Activated T-helper 1 cell treated with Interleukin-2 at 50 U/mL for 16 hours (primary cell): ENCODE data around the gene DMXL2.
"Not testable (repeated sequence)": the region's sequence is repeated elsewhere in the genome, so short reads cannot be mapped to it uniquely, and the experiment has no call there.

Experiments
- DNase-seq: peaks from one replicate; pipeline ENCODE4 v3.0.0-alpha.2; 2020; ENCODE audit warnings: low read depth

DMXL2 gene

DNA sequence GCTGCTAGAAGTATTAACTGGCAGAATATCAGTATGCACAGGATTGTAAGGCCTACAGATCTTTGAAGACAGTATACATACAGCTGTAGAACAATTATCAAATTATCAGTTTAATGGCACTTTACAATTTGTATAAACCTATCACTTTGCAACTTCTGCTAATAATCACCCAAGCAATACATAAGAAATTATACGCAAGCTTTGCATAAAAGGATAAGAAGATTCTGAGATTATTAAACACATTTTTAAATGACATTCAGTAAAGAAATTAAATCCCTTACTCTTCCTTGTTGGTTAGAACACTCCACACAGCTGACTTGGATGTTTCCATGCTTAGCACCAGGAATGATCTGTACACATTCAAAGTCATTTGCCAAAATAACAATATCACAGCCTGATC, 46.8 kb downstream of the DMXL2 start:
- DNase-seq = no peak

DNA sequence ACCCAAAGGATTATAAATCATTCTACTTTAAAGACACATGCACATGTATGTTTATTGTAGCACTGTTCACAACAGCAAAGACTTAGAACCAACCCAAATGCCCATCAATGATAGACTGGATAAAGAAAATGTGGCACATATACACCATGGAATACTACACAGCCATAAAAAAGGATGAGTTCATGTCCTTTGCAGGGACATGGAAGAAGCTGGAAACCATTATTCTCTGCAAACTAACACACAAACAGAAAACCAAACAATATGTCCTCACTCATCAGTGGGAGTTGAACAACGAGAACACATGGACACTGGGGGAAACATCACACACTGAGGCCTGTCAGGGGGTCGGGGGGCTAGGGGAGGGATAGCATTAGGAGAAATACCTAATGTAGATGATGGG, 49.2 kb downstream of the DMXL2 start:
- DNase-seq = not testable (repeated sequence)

GRCh38 chr15:51568939-51569784, 53.4 kb downstream of the DMXL2 start:
- DNase-seq = not testable (repeated sequence)

DNA sequence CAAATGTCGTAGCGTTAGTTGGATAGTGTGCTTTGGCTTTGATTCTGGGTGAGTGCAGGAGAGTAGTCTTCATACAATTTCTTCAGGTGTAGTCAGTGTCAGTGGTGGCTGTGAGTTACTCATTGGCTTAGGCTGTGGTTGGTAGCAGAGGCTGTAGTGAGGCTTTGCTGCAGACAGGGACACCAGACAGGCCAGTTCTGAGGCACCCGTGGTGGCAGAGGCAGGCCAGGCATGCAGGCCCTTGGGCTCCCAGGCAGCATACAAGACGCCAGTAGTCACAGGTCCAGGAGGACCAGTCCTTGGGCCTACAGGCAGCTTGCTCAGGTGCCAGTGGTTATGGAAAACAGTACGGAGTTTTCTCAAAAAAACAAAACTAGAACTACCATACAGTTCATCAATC, 61.3 kb downstream of the DMXL2 start:
- DNase-seq = no peak

DNA sequence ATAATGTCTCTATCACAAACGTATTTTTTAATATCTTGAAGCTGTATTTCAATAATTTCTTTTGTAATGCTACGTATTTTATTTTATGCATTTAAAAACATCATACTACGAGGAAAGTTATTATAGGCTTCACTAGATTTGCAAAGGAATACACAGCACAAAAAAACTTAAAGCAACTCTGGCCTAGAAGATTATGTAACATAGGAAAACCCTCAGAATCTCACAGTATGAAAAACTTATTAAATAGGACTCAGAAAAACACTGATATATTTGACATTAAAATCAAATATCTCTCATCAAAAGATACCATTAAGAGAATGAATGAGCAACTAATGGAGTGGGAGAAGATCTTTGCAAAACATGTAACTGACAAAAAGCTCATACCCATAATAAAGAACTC, 63.7 kb downstream of the DMXL2 start:
- DNase-seq = no peak

DNA sequence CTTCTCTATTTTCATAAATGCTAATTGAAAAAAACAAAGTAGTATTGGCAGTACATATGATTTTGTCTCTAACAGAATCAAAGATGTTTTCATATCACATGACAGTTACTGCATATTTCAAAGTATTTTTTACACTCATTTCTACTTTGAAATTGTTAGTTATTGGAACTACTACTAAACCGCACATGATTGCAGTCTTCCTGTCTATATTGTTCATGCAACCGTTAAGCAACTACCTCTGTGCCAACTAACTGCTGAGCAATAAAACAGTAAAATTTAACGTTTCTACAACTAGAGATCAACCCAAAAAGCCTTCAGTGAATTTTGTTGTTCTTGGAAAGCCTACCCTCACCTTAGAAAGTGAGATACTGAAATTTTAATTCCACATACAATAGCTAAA, 64.2 kb downstream of the DMXL2 start:
- DNase-seq = no peak

DNA sequence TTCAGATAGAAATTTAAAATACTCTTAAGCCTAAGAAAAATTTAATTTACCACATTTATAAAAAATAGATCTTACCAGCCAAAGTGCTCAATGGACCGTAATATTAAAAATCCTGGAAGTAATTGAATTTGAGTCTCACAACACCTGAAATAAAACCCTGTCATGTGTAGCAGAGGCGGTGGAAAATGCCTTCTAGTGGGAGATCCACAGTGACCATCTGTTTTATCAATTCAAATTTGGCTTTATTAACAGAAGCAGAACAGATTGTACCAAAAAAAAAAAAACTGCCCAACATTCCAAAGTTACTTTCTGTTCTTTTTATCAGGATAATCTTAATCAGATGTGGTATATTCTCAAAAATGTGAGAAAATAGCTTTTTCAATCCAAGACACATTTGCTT, 71.7 kb downstream of the DMXL2 start:
- DNase-seq = no peak

DNA sequence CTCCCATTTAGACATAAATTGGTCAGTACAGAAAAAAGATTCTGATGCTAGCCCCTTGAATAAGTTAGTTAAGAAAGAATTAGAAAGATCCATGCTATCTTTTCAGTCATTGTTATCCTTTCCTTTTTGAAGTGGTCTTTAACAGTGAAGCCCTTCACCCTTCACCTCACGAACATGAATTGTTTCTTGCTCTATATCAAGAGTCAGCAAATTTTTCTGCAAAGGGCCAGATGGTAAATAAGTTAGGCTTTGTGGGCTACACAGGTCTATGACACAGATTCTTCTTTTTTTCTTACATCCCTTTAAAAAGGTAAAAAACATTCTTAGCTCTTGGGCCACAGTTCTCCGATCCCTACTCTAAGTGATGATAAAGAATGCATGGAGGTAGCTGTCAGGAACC, 74.9 kb downstream of the DMXL2 start:
- no peak for DNase-seq

GRCh38 chr15:51536965-51537574, 85.5 kb downstream of the DMXL2 start:
- no peak for DNase-seq

GRCh38 chr15:51533672-51534398, 88.7 kb downstream of the DMXL2 start:
- no peak for DNase-seq

DNA sequence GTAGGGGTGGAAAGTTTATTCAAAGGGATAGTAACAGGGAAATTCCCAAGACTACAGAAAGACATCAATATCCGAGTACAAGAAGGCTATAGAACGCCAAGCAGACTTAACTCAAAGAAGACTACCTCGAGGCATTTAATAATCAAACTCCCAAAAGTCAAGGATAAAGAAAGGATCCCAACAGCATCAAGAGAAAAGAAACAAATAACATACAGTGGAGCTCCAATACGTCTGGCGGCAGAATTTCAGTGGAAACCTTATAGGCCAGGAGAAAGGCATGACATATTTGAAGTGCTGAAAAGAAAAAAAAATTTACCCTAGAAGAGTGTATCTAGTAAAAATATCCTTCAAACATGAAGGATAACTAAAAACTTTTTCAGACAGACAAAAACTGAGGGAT, 95.6 kb downstream of the DMXL2 start:
- DNase-seq = no peak

DNA sequence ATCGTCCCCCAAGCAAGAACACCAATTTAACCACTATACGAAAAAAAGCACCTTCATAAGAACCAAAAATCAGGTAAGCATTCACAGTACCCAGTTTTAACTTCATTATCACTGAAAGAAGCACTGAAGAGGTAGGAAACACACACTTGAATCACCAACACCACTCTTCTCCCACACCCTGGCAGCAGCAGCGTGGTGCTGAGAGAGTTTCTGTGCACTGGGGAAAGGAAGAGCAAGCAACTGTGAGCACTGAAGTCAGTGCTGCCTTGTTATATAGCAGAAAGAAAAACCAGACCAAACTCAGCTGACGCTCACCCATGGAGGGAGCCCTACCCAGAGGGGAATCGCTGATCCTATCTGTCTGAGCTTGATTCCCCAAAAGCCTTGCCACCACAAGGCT, 98.2 kb downstream of the DMXL2 start:
- DNase-seq = no peak

GRCh38 chr15:51516291-51516690, 106.3 kb downstream of the DMXL2 start:
- DNase-seq = no peak

DNA sequence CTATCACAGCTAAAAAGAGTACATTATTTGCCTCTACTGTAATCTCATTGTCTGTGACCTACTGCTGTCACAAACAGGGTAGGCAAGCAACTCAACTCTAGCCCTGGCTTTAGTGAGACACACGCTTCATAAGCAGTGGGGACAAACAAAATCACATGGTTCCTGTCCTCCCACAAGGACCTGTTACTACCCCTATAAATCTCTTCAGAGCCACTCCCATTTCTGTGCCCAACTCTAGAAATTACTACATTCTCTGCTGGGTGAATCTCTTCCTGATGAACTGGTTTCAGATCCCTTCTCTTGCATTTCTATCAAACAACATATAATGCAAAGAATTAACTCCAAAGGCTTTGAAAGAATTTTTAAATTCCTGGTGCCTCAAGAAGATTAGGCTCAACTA, 117.3 kb downstream of the DMXL2 start:
- no peak for DNase-seq

DNA sequence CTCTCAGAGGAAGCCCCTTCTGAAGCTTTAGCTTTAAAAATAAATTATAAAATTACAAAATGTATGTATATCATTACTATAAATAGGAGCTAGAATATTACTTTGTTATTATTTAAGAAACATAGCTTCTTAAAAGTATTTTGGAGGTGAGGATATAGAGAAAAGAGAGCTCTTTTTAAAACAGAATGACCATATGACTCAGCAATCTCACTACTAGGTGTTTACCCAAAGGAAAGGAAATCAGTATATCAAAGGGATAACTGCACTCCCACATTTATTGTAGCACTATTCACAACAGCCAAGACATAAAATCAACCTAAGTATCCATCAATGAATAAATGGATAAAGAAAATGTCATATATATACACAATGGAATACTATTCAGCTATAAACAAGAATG, 119.6 kb downstream of the DMXL2 start:
- no peak for DNase-seq

GRCh38 chr15:51499379-51499976, 123.1 kb downstream of the DMXL2 start:
- no peak for DNase-seq

- DNase-seq = no peak
Measured at GRCh38 chr15:51497806-51498205, 124.8 kb downstream of the DMXL2 start.

DNA sequence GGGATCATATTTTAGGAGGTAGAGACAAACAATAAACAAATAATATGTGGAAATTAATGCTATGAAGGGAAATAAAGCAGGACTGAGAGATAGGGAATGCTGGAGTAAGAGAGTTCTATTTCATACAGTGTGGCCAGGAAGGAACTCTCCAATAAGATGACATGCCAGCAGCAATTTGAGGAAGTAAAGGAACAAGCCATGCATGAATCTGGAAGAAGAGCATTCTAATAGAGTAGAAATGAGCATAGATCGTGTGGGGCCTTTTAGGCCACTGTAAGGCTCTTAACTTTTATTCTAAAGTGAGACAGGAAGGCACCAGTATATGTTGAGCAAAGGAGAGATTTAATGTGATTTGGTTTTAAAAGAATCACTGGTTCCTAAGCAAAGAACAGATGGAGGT, 126.3 kb downstream of the DMXL2 start:
- no peak for DNase-seq

DNA sequence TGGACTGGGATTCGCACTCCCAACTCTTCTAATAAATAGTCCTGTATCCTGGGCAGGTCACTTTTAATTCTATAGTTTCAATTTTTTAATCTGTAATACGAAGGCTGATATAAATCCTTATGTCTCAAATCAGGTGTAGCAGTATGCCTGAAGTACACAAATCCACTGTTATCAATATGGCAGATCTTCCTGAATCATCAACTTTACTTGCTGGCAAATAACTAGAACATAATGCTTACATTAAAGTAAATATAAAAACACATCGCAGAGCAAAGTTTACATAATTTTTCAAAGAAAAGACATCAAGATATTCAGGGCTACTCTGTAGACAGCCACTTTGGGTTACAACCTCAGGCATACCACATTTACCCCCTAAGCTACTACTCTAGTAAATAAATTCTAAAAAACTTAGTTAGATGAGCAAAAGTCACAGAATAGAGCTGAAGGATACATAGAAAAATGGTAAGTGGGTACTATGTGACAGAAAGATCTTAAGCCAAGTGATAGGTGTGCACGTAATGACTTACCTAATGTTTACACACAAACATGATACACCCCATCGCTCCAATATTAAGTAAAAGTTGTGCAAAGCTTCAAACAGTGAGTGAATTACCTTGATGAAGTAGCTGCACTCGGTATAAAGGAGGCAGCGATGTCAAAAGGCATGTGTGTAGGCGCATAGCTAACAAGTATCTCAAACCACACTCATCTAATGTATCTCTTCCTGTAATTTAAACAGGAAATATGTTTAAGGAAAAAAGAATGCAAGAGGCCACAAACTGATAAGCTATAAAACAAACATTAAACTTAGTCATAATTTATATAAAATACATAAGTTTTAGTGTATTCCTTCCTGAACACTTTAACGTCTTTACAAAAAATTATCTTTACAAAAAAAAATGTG, 127.9 kb downstream of the DMXL2 start:
- DNase-seq = no peak

DNA sequence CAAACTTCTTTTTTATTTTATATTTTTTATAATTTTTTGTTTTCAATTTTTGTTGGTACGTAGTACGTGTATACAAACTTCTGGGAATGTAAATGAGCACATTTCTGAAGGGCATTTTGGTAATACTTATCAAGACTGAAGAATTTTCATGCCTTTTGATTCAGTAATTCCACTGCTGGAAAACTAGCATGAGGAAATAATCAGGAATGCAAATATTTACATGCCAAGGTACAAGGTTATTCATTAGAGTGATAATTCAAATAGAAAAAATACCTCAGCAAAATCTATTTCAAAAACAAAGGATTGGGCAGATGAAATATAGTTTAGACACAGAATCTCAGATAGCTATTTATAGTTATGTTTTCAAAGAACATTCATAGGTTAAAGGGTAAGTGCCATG, 128.7 kb downstream of the DMXL2 start:
- DNase-seq = no peak

DNA sequence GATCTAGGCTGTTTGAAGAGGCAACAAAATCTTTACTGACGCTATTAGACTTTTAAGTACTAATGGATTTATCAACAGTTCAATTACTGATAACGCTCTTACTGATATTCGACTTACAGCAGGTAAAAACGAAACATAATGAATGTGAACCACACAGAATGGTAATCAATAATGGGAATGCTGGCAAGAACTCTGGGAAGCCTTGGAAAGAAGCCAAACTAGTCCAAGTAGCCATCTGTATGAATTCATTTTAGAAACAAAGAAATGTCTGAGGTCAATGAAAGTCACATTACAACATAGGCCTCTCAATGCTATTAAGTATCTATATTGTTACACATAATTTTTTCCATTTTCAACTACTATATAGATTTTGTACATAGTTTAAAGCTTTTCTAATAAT, 130.0 kb downstream of the DMXL2 start:
- DNase-seq = no peak

GRCh38 chr15:51491941-51492340, 130.6 kb downstream of the DMXL2 start:
- no peak for DNase-seq
